Mesendoderm (in vitro differentiated cells): ENCODE results near the gene SSTR4.

ENCODE experiments used
- DNase-seq: peaks from one replicate; pipeline ENCODE4 v3.0.0; 2013
- H2AK5ac ChIP-seq: 2 replicates; pipeline ENCODE4 v1.6.1; 2013; ENCODE audit warnings: low read length, inconsistent platforms
- H2BK120ac ChIP-seq: 2 replicates; pipeline ENCODE4 v1.6.1; 2013; ENCODE audit warnings: low read depth, mild to moderate bottlenecking, low read length, moderate library complexity, mixed read lengths
- H2BK15ac ChIP-seq: replicated peaks from 2 replicates; pipeline ENCODE4 v1.6.1; 2013; ENCODE audit warnings: low read depth, mild to moderate bottlenecking, moderate library complexity
- H2BK5ac ChIP-seq: 2 replicates; pipeline ENCODE4 v1.6.1; 2013; ENCODE audit warnings: low read length, inconsistent platforms
- H3K18ac ChIP-seq: 2 replicates; pipeline ENCODE4 v1.6.1; 2013; ENCODE audit warnings: mild to moderate bottlenecking, low read length, mixed read lengths
- H3K23ac ChIP-seq: one replicate; pipeline ENCODE4 v1.6.1; 2013; ENCODE audit warnings: low read length
- H3K27ac ChIP-seq: 2 replicates; pipeline ENCODE4 v1.5.1; 2013; ENCODE audit warnings: low read depth, mild to moderate bottlenecking, inconsistent platforms, low read length, moderate library complexity
- H3K27me3 ChIP-seq: 2 replicates; pipeline ENCODE4 v1.6.1; 2013; ENCODE audit warnings: low read length, control low read depth, mild to moderate bottlenecking, inconsistent platforms; ENCODE audit not compliant: insufficient read depth, poor library complexity
- H3K36me3 ChIP-seq: 2 replicates; pipeline ENCODE4 v1.6.1; 2013; ENCODE audit warnings: low read length, inconsistent platforms; ENCODE audit not compliant: control insufficient read depth, insufficient read depth
- H3K4ac ChIP-seq: one replicate; pipeline ENCODE4 v1.6.1; 2013; ENCODE audit warnings: low read depth, mild to moderate bottlenecking, low read length, moderate library complexity
- H3K4me1 ChIP-seq: 2 replicates; pipeline ENCODE4 v1.6.1; 2013; ENCODE audit warnings: low read depth, low read length, inconsistent platforms; ENCODE audit not compliant: control insufficient read depth
- H3K4me2 ChIP-seq: 2 replicates; pipeline ENCODE4 v1.6.1; 2013; ENCODE audit warnings: low read length
- H3K4me3 ChIP-seq: 2 replicates; pipeline ENCODE4 v1.5.1; 2013; ENCODE audit warnings: mild to moderate bottlenecking, low read length
- H3K56ac ChIP-seq: one replicate; pipeline ENCODE4 v1.6.1; 2013; ENCODE audit warnings: low read length
- H3K79me1 ChIP-seq: 2 replicates; pipeline ENCODE4 v1.6.1; 2013; ENCODE audit warnings: low read length, inconsistent platforms
- H3K79me2 ChIP-seq: 2 replicates; pipeline ENCODE4 v1.6.1; 2013; ENCODE audit warnings: mild to moderate bottlenecking, low read length; ENCODE audit not compliant: control insufficient read depth, insufficient read depth
- H3K9ac ChIP-seq: 2 replicates; pipeline ENCODE4 v1.6.1; 2013; ENCODE audit warnings: low read length, inconsistent platforms
- H4K5ac ChIP-seq: one replicate; pipeline ENCODE4 v1.6.1; 2013; ENCODE audit warnings: low read length
- H4K8ac ChIP-seq: one replicate; pipeline ENCODE4 v1.6.1; 2013; ENCODE audit warnings: low read depth, mild to moderate bottlenecking, control low read depth, low read length, moderate library complexity
- WGBS: extraction: QIAGEN DNeasy Blood & Tissue Kit; methylation state at CpG from one replicate; pipeline ENCODE4 v1.1.7; 2013; ENCODE audit warnings: low lambda C conversion rate, missing lambda C conversion rate; ENCODE audit not compliant: insufficient coverage; ENCODE audit errors: extremely low coverage; 5-methylcytosine and 5-hydroxymethylcytosine counted together

The SSTR4 gene

DNA sequence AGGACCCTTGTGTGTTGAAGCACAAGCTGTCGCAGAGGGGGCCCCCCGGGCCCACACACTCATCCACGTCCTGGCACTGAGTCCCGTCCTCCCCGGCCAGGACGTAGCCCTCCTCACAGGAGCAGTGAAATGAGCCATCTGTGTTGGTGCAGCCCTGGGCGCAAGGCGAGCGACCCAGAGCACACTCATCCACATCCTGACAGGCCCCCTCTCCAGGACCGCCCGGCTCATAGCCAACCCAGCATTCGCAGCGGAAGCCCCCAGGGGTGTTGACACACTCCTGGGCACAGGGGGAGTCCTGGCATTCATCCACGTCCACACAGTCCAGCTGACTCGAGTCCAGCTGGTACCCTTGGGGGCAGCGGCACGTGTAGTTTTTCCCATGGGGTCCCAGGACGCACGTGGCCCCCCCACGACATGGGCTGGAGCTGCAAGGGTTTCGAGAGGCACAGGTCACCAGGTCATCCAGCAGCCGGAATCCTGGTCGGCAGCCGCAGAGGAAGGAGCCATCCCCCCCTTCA, 49.8 kb downstream of the SSTR4 start:
- Histone ChIP-seq H3K4me1 (no peaks in the 10 kb centered on the region), H3K4ac (no peak overlapping the region), H3K27me3 (no peaks in the 10 kb centered on the region), H2BK120ac (no peak overlapping the region), H2AK5ac (no peak overlapping the region), H3K18ac (no peak overlapping the region), H2BK15ac (no peak overlapping the region), H3K79me2 (no peaks in the 10 kb centered on the region), H3K4me2 (no peak overlapping the region), H4K5ac (no peak overlapping the region), H3K79me1 (no peaks in the 10 kb centered on the region), H3K23ac (no peak overlapping the region), H3K56ac (no peak overlapping the region), H3K27ac (no peak overlapping the region), H4K8ac (no peak overlapping the region), H2BK5ac (no peak overlapping the region), H3K9ac (no peak overlapping the region), H3K4me3 (no peak overlapping the region), H3K36me3 (no peaks in the 10 kb centered on the region)
- DNase-seq: no peak
- WGBS: no CpG with 5 or more reads among the region's 24 CpGs

DNA sequence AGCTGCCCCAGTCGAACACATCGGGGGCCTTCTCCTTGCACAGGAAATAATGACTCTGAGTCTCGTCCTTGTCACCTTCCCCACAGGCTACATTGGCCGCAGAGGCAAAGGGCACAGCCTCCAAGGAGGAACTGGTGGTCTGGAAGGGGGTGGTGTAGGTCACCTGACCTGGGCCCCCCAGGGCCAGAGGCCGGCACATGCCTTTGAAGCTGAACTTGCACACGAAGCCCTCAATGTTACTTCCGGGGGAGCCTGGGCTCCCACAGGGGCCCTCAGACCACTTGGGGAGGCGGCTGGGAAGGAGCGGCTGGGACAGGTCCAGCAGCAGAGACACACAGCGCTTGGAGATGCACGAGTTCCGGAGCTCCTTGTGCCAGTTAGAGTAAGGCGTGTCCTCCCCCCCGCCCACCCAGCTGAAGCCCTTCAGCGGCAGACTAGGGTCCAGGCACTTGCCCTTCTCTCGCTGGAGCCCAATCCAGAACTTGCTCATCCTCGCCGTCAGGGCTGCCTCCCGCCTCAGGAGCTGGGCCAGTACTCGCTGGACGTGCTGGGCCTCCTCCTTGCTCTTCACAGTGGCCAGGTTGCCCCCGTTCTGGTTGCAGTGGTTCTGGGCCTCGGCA, 50.4 kb downstream of the SSTR4 start:
- Histone ChIP-seq H3K27ac (no peak overlapping the region), H3K4me1 (no peaks in the 10 kb centered on the region)

DNA sequence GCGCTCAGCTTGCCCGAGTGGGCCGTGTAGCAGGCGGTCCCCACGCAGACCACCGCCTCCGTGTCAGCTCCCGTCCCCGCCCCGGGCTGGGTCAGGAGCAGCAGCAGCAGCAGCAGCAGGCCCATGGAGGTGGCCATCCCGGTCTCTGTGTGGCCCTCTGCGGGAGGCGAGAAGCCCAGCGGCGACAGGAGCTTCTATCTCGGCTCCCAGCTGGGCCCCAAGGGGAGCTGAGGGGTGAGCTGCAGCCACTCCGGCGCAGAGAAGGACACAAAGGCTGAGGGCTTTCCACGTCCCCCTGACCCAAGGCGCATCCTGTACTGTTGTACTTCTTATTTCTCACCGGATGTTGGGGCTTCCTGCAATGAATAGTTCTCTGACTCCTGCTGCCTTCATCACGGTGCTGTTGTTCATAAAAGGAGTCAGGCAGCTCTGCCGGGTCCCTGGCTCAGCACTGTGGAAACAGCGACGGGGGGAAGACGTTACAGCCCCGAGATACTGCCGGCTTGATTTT, 51.0 kb downstream of the SSTR4 start, which contains the start of gene CD93:
CD93 (minus strand) TSS at position 269 of the 511 bp plus-strand sequence; CDS start at position 137, 132 bp downstream.
- Histone ChIP-seq H3K9ac (no peak within 1 kb of the TSS), H3K4me1 (no peaks in the 10 kb centered on the region), H3K27ac (no peak within 1 kb of the TSS), H3K56ac (peak within 1 kb of the TSS; percentile 34), H3K4me3 (no peak within 1 kb of the TSS), H2BK5ac (no peak within 1 kb of the TSS), H2BK120ac (no peak within 1 kb of the TSS), H4K8ac (no peak within 1 kb of the TSS), H4K5ac (no peak within 1 kb of the TSS), H3K79me1 (no peaks in the 10 kb centered on the region), H3K18ac (no peak within 1 kb of the TSS), H3K4ac (no peak within 1 kb of the TSS), H2AK5ac (no peak within 1 kb of the TSS), H3K23ac (no peak within 1 kb of the TSS), H3K4me2 (no peak within 1 kb of the TSS), H3K27me3 (no peaks in the 10 kb centered on the region), H3K36me3 (no peaks in the 10 kb centered on the region), H2BK15ac (no peak within 1 kb of the TSS), H3K79me2 (no peaks in the 10 kb centered on the region)
- DNase-seq: no peak
- WGBS: no CpG with 5 or more reads among the region's 28 CpGs

More for the DNA sequence above, 50.4 kb downstream of the SSTR4 start:
- no peak overlapping the region for H3K9ac ChIP-seq
- H3K4me2 ChIP-seq: no peak overlapping the region
- no peak overlapping the region for H2AK5ac ChIP-seq
- no peak overlapping the region for H2BK5ac ChIP-seq
- no peak overlapping the region for H4K8ac ChIP-seq
- no peak overlapping the region for H3K4me3 ChIP-seq
- no peak overlapping the region for H3K23ac ChIP-seq
- no peaks in the 10 kb centered on the region for H3K36me3 ChIP-seq
- no peak overlapping the region for H4K5ac ChIP-seq
- H3K79me2 ChIP-seq: no peaks in the 10 kb centered on the region
- DNase-seq: no peak
- no peak overlapping the region for H2BK120ac ChIP-seq
- H3K79me1 ChIP-seq: no peaks in the 10 kb centered on the region
- H3K18ac ChIP-seq: no peak overlapping the region
- H3K56ac ChIP-seq: no peak overlapping the region
- no peaks in the 10 kb centered on the region for H3K27me3 ChIP-seq
- H3K4ac ChIP-seq: no peak overlapping the region
- no peak overlapping the region for H2BK15ac ChIP-seq
- no CpG with 5 or more reads among the region's 23 CpGs for WGBS

DNA sequence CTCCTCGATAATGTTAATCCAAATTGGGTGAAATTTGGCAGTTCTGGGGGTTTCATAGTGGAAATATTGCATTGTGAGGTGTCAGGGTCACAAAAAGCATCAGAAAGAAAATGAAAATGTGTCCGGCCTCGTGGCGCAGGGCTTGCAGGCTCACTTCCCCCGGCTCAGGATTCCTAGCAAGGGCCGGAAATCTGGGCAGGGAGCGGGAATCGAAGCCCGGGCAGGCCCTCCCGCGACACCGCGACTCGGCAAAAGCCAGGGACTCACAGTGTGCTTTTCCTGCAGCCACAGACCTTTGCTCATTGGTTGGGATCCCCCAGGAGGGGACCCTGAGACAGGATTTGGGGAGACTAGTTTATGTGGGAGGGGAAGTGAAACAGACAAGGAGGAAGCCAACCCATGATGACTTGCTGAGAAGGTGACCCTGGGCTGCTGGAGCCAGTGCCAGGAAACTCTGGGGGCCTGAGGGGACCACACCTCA, 51.9 kb downstream of the SSTR4 start:
- H3K18ac ChIP-seq: no peak overlapping the region
- WGBS: no CpG with 5 or more reads among the region's 14 CpGs
- H2BK15ac ChIP-seq: no peak overlapping the region
- H3K9ac ChIP-seq: no peak overlapping the region
- DNase-seq: no peak
- no peak overlapping the region for H3K27ac ChIP-seq
- no peak overlapping the region for H3K4ac ChIP-seq
- no peak overlapping the region for H2BK120ac ChIP-seq
- no peak overlapping the region for H2BK5ac ChIP-seq
- no peak overlapping the region for H3K23ac ChIP-seq
- no peak overlapping the region for H3K4me3 ChIP-seq
- no peaks in the 10 kb centered on the region for H3K79me1 ChIP-seq
- H3K4me1 ChIP-seq: no peaks in the 10 kb centered on the region
- no peaks in the 10 kb centered on the region for H3K36me3 ChIP-seq
- H3K56ac ChIP-seq: peak overlapping the region; percentile 34
- no peak overlapping the region for H3K4me2 ChIP-seq
- H4K5ac ChIP-seq: no peak overlapping the region
- no peaks in the 10 kb centered on the region for H3K27me3 ChIP-seq
- H4K8ac ChIP-seq: no peak overlapping the region
- H2AK5ac ChIP-seq: no peak overlapping the region
- no peaks in the 10 kb centered on the region for H3K79me2 ChIP-seq

DNA sequence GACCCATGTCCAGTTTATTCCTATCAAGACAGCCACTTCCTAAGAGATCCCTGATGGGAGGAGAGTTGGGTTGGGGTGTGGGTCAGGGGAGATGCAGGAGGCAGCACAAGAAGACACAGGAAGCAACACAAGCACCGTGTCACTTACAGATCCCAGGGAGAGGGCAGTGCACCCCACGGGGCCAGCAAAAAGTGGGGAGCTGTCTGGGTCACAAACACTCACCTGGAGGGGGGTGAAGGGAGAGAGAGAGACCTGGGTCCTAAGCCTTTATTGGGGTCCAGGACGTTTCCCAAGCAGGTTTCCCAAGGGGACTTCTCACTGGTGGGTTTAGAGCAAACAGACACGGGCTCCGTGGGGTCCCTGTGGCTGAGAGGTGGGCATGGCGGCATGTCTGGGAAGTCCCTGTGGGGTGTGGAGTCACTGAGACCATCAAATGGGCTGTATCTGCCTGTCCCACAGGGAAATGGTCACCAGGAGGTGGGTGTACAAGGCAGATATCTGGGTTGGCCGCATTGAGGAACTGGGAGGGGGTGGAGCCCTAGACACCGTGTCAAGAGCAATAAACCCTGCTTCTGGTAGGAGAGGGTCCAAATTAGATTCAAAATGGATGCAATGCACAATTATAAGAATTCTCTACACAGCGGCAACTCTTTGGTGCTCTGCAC, 52.6 kb downstream of the SSTR4 start:
- H3K4me3 ChIP-seq: no peak overlapping the region
- no peaks in the 10 kb centered on the region for H3K27me3 ChIP-seq
- no peaks in the 10 kb centered on the region for H3K79me2 ChIP-seq
- no peak overlapping the region for H2BK5ac ChIP-seq
- no peak overlapping the region for H3K9ac ChIP-seq
- no peak overlapping the region for H3K27ac ChIP-seq
- H4K5ac ChIP-seq: no peak overlapping the region
- H2AK5ac ChIP-seq: no peak overlapping the region
- H4K8ac ChIP-seq: no peak overlapping the region
- H3K79me1 ChIP-seq: no peaks in the 10 kb centered on the region
- no CpG with 5 or more reads among the region's 9 CpGs for WGBS
- no peaks in the 10 kb centered on the region for H3K36me3 ChIP-seq
- H3K18ac ChIP-seq: no peak overlapping the region
- H3K23ac ChIP-seq: no peak overlapping the region
- H2BK15ac ChIP-seq: no peak overlapping the region
- no peak overlapping the region for H3K4ac ChIP-seq
- H3K56ac ChIP-seq: no peak overlapping the region
- no peaks in the 10 kb centered on the region for H3K4me1 ChIP-seq
- no peak for DNase-seq
- H3K4me2 ChIP-seq: no peak overlapping the region
- no peak overlapping the region for H2BK120ac ChIP-seq
